B cell (primary cell): ENCODE results near the gene BEST2. TPM values are rescaled to one million over a fixed set of nuclear protein-coding genes. Genes with fewer than 3 reads are reported as not detected.

Experiments used
- ATAC-seq: fragments of 200-7000 bp; cut with Tn5 transposase; one replicate; pipeline ENCODE4 v1.10.0; 2021; ENCODE audit warnings: low read depth, mild to moderate bottlenecking, moderate number of reproducible peaks, moderate library complexity
- CTCF ChIA-PET: fragments of 350-600 bp; sonication (Branson Sonifier 250); formaldehyde crosslinking; loops from one replicate; lab custom pipeline; 2021; ENCODE audit warnings: antibody characterized with exemption, inconsistent platforms; lab: Charles Lee
- POLR2A ChIA-PET: fragments of 350-600 bp; sonication (Branson Sonifier 250); formaldehyde crosslinking; loops from one replicate; lab custom pipeline; 2021; ENCODE audit warnings: antibody characterized with exemption; lab: Charles Lee
- DNase-seq: peaks from one replicate; pipeline ENCODE4 v3.0.0; 2013
- H2AFZ ChIP-seq: 2 replicates; pipeline ENCODE4 v1.6.1; 2012; ENCODE audit warnings: mild to moderate bottlenecking, low read depth, low read length; ENCODE audit not compliant: insufficient read depth, poor library complexity, severe bottlenecking
- H3K27ac ChIP-seq, 2 donors: 1 replicate in 1 of 2; 2 replicates in 1 of 2; pipeline ENCODE4 v1.5.1; 2012 to 2013; ENCODE audit warnings: low read length in 2 of 2, mild to moderate bottlenecking in 2 of 2, moderate library complexity in 1 of 2
- H3K27me3 ChIP-seq, 4 experiments: fragments of 200-600 bp in 1 of 4; sonication (generic) in 1 of 4; replicated peaks in 1 of 4; 1 replicate in 2 of 4; 2 replicates in 2 of 4; pipeline versions ENCODE4 v1.6.1 to v1.7.0; 2013 to 2016; ENCODE audit warnings: low read length in 3 of 4, mild to moderate bottlenecking in 2 of 4, mixed read lengths in 1 of 4, moderate library complexity in 1 of 4; ENCODE audit not compliant: insufficient read depth in 4 of 4, control insufficient read depth in 3 of 4; ENCODE audit errors: control extremely low read depth in 1 of 4
- H3K36me3 ChIP-seq, 2 experiments: replicated peaks in 1 of 2; 1 replicate in 1 of 2; 2 replicates in 1 of 2; pipeline versions ENCODE4 v1.6.1 to v1.7.1; 2013; ENCODE audit warnings: low read length in 1 of 2; ENCODE audit not compliant: insufficient read depth in 2 of 2, control insufficient read depth in 1 of 2; ENCODE audit errors: control extremely low read depth in 1 of 2, extremely low read depth in 1 of 2
- H3K4me1 ChIP-seq, 2 donors: fragments of 200-600 bp in 1 of 2; sonication (generic) in 1 of 2; 1 replicate in 1 of 2; 2 replicates in 1 of 2; pipeline versions ENCODE4 v1.5.1 to v1.6.1; 2013 to 2017; ENCODE audit warnings: low read length in 2 of 2; ENCODE audit not compliant: control insufficient read depth in 2 of 2, insufficient read depth in 2 of 2
- H3K4me2 ChIP-seq: replicated peaks from 2 replicates; pipeline ENCODE3; 2012; ENCODE audit warnings: mild to moderate bottlenecking, low read depth, low read length; ENCODE audit not compliant: poor library complexity, severe bottlenecking
- H3K4me3 ChIP-seq, 5 experiments: fragments of 200-600 bp in 1 of 5; sonication (generic) in 1 of 5; 1 replicate in 3 of 5; 2 replicates in 2 of 5; pipeline versions ENCODE4 v1.5.1 to v1.7.0; 2011 to 2016; ENCODE audit warnings: low read length in 4 of 5, mild to moderate bottlenecking in 4 of 5, low read depth in 2 of 5, control low read depth in 1 of 5, moderate library complexity in 1 of 5; ENCODE audit not compliant: insufficient read depth in 1 of 5; ENCODE audit errors: control extremely low read depth in 1 of 5, extremely low read depth in 1 of 5
- H3K79me2 ChIP-seq: fragments of 200-600 bp; sonication (generic); one replicate; pipeline ENCODE4 v1.6.0; 2016; ENCODE audit warnings: low read length; ENCODE audit not compliant: control insufficient read depth, insufficient read depth
- H3K9ac ChIP-seq: fragments of 200-600 bp; sonication (generic); 2 replicates; pipeline ENCODE4 v1.6.1; 2017; ENCODE audit warnings: mild to moderate bottlenecking, low read length, moderate library complexity
- H3K9me3 ChIP-seq, 3 donors: one replicate each; pipeline versions ENCODE4 v1.6.1 to v1.7.1; 2013; ENCODE audit warnings: low read length in 2 of 3; ENCODE audit not compliant: control insufficient read depth in 2 of 3, insufficient read depth in 1 of 3; ENCODE audit errors: control extremely low read depth in 1 of 3
- H4K20me1 ChIP-seq: 2 replicates; pipeline ENCODE4 v1.6.0; 2012; ENCODE audit warnings: mild to moderate bottlenecking, low read length; ENCODE audit not compliant: insufficient read depth, control insufficient read depth, poor library complexity, severe bottlenecking
- H3K27ac Mint-ChIP-seq: one replicate; pipeline ENCODE4 v1.8.0; 2021; ENCODE audit warnings: mixed read lengths
- H3K27me3 Mint-ChIP-seq: one replicate; pipeline ENCODE4 v1.8.0; 2021; ENCODE audit warnings: mixed read lengths
- H3K4me1 Mint-ChIP-seq: one replicate; pipeline ENCODE4 v1.8.0; 2021; ENCODE audit warnings: mixed read lengths
- H3K4me3 Mint-ChIP-seq: one replicate; pipeline ENCODE4 v1.8.0; 2021; ENCODE audit warnings: mixed read lengths
- H3K9me3 Mint-ChIP-seq: one replicate; pipeline ENCODE4 v1.8.0; 2022; ENCODE audit warnings: mixed read lengths; ENCODE audit not compliant: insufficient read depth
- CTCF ChIP-seq: fragments of 200-600 bp; IDR thresholded peaks from one replicate; pipeline ENCODE4 v1.8.0; 2022; ENCODE audit warnings: antibody characterized with exemption, mild to moderate bottlenecking
- EZH2 ChIP-seq: IDR thresholded peaks from 2 replicates; pipeline ENCODE4 v1.6.1; 2012; ENCODE audit warnings: borderline replicate concordance, low read depth, mild to moderate bottlenecking, moderate library complexity, low read length; ENCODE audit not compliant: insufficient read depth, poor library complexity, severe bottlenecking
- WGBS: methylation state at CpG from one replicate; pipeline ENCODE4 v1.1.5; 2013; ENCODE audit warnings: missing lambda C conversion rate; ENCODE audit not compliant: insufficient coverage; 5-methylcytosine and 5-hydroxymethylcytosine counted together
- intact Hi-C: fragments of 100-400 bp; cut with micrococcal nuclease; formaldehyde crosslinking; loops from one replicate; pipeline ENCODE4 v1.10.0; 2022
- polyA plus RNA-seq: library from polyadenylated mRNA; depleted of rRNA; stranded (reverse); fragments of >200 nt; gene quantifications from 2 replicates; pipeline ENCODE4 v1.2.3, GENCODE V29; 2012
- total RNA-seq, 2 donors: library from RNA; stranded (reverse); fragments of 120-200 nt in 1 of 2; gene quantifications; 1 replicate in 1 of 2; 2 replicates in 1 of 2; pipeline versions ENCODE4 v1.2.3 to v1.2.4, GENCODE V29; 2013 to 2022

Gene BEST2
- total and polyA plus RNA-seq, 2 donors (not counting 1 experiment from before 2014, with no cell fraction given), result 0.07 TPM; not detected in 1

- H3K4me3 Mint-ChIP-seq, result no peak overlapping the region
- intact Hi-C loops, result loop anchor here (1.0 kb wide), 2 partner anchors 37 to 88 kb away; no protein-coding TSS in a partner anchor
- H3K9me3 ChIP-seq, result peaks cover 0 to 7% (median 0%) of the 10 kb centered on the region in 3 donors
- H3K4me1 ChIP-seq, result peaks cover 7 to 8% of the 10 kb centered on the region in 2 donors
- H3K27ac Mint-ChIP-seq, result no peak overlapping the region
- no peaks in the 10 kb centered on the region for H3K9me3 Mint-ChIP-seq
- ATAC-seq, result no peak
- H3K27me3 ChIP-seq, result peaks cover 0 to 22% (median 5%) of the 10 kb centered on the region in 4 experiments
- H3K4me2 ChIP-seq, result no peak overlapping the region
- ChIA-PET POLR2A (interaction anchor here (1.1 to 1.4 kb wide), 2 partner anchors 17 to 36 kb away, joined by 5 to 7 read pairs; no protein-coding TSS in a partner anchor), CTCF (interaction anchor here (0.7 to 27.9 kb wide), 27 partner anchors 9 to 206 kb away, joined by 3 to 1147 read pairs (median 5); partner anchors contain the start of genes DHPS, GET3, HOOK2 and JUNB)
- H3K4me1 Mint-ChIP-seq, result peaks cover 11% of the 10 kb centered on the region
- H3K9ac ChIP-seq, result no peak overlapping the region
- H3K36me3 ChIP-seq, result peaks cover 0 to 4% of the 10 kb centered on the region in 2 experiments
- H4K20me1 ChIP-seq, result no peaks in the 10 kb centered on the region
- no peak overlapping the region for H2AFZ ChIP-seq
- H3K27me3 Mint-ChIP-seq, result peaks cover 15% of the 10 kb centered on the region
- DNase-seq, result no peak
- WGBS, result no CpG with 5 or more reads among the region's 6 CpGs
- no peaks in the 10 kb centered on the region for H3K79me2 ChIP-seq
- no peak overlapping the region for H3K4me3 ChIP-seq
- no peak for TF ChIP-seq EZH2
- H3K27ac ChIP-seq, result no peak overlapping the region
Observed at GRCh38 chr19:12759686-12760085, 8.1 kb downstream of the BEST2 start.

GRCh38 chr19:12763100-12763499 is 11.5 kb downstream of the BEST2 start:
- peaks cover 3% of the 10 kb centered on the region for H3K27me3 Mint-ChIP-seq
- Histone ChIP-seq H4K20me1 (no peaks in the 10 kb centered on the region), H3K4me2 (no peak overlapping the region), H3K27me3 (no peaks in the 10 kb centered on the region), H3K4me3 (no peak overlapping the region), H3K36me3 (peaks cover 0 to 5% of the 10 kb centered on the region in 2 experiments), H3K27ac (no peak overlapping the region), H3K9me3 (peaks cover 0 to 7% (median 0%) of the 10 kb centered on the region in 3 donors), H3K4me1 (peaks cover 6 to 8% of the 10 kb centered on the region in 2 donors), H2AFZ (no peak overlapping the region), H3K79me2 (no peaks in the 10 kb centered on the region), H3K9ac (no peak overlapping the region)
- ChIA-PET POLR2A (interaction anchor here (1.0 kb wide), 1 partner anchor 33 kb away, joined by 4 read pairs; no protein-coding TSS in a partner anchor), CTCF (interaction anchor here (0.5 to 27.9 kb wide), 14 partner anchors 9 to 199 kb away, joined by 3 to 1147 read pairs (median 4); partner anchors contain the start of genes BEST2, DNASE2, HOOK2 and JUNB)
- 97% methylated on average over 5 of the region's 11 CpGs for WGBS
- DNase-seq (no peak), ATAC-seq (no peak)
- no peaks in the 10 kb centered on the region for H3K9me3 Mint-ChIP-seq
- TF ChIP-seq CTCF (no peak), EZH2 (no peak)
- H3K4me3 Mint-ChIP-seq, result no peak overlapping the region
- peaks cover 10% of the 10 kb centered on the region for H3K4me1 Mint-ChIP-seq
- H3K27ac Mint-ChIP-seq, result no peak overlapping the region
- intact Hi-C loops, result no loop called here
